NCI-H1105 (cell line): ENCODE data around the gene PUDP.
"Not testable (repeated sequence)": the region's sequence is repeated elsewhere in the genome, so short reads cannot be mapped to it uniquely, and the experiment has no call there.

ENCODE experiments used
- DNase-seq: peaks from one replicate; lab custom pipeline; 2025; lab: John Stamatoyannopoulos, UW

PUDP gene

DNA sequence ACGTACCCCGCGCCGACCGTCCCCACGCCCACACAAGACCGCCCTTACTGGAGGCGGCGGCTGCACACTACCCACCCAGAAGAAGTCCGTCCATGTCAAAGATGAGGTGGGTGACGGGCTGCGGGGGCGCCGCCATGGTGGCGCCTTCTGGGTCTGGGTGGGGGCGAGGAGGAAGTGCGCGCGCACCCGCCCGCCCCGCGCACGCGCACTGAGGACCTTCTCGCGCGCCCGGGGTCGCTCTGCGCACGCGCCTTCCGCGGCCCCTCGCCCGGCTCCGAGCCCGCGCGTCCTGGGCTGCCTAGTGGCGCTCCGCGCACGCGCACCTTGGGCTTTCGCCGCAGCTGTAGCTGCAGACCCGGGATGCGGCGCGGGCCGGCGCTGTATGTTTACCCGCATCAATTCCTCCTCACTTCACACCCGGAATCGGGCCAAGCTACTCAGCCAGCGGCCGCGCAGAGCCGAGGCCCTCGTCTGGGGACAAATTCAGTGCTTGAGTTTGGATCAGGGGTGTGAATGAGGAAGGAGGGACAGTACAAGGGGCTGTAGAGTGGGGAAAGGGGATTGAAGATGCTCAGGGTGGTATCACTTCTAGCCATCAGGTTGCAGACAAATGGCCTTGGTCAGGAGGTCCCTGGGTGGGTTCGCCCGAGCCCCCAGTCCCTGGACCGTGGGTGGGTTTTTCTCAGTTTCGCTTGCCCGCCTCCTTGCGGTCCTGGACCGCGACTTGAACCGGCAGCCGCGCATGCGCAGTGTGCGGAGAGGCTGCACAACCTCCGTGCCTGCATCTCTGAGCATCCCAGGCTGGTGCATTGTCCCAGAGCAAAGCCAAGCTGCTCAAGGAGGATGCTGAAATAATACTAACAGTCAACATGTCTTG, at the start of gene PUDP:
PUDP (minus strand) TSS at position 176 of the 877 bp plus-strand sequence; CDS start at position 136, 40 bp downstream.
- peak; percentile 69 for DNase-seq

GRCh38 chrX:7194606-7195005, 46.7 kb upstream of the PUDP start:
- no peak for DNase-seq

GRCh38 chrX:7192871-7193270, 44.9 kb upstream of the PUDP start:
- no peak for DNase-seq

- DNase-seq: no peak
Measured at GRCh38 chrX:7191681-7192110, 43.7 kb upstream of the PUDP start.

- no peak for DNase-seq
Measured at GRCh38 chrX:7190157-7190556, 42.2 kb upstream of the PUDP start.

DNA sequence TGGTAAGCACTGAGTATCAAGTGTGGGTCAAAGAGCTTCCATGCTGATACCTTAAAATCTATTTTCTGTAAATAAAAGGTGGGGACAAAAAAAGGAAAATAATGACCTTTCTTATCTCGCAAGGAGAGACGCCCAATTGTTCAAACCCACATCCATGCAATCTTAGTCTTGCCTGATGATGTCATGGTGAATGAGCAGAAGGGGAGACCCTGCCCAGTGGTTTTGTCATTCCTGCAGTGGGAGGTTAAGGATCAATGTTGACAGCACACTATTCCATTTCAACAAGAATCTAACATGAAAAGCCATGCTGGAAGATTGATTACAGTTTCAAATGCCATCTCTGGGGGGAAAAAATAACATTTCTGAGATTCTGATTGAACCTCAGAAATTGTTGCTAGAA, 40.7 kb upstream of the PUDP start:
- no peak for DNase-seq

DNA sequence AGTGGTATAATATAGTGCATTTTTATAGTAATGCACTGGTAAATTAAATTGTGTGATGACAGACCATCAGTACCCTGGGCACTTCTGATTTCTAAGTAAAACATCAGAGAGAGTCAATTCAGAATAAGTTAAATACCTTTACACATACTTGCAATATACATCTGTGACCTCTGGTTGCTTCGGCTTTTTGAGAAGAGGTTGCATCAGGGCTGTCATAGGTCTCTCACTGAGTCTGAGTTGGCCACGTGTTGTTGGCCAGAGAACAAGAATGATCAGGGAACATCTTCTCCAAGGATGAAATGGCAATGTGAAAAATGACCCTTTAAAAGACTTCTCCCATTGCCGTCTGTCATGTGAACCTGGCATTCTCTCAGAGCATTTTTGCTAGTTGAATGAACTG, 36.9 kb upstream of the PUDP start:
- no peak for DNase-seq

DNA sequence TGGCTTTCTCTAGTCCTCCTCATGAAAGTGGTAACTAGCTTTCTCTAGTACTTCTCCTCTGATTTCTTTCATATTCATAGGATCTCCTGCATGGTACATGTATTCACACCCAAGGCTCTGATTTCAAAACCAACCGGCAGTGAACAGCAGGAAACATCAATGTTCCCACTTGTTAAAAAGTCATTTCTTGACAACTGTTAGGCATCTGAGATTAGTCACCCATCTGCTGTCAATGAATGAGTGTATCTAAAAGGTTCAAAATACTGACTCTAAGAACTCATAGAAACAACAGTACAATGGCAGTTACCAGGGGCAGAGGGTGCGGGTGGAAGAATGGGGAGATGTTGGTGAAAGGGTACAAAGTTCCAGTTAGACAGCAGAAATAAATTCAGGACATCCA, 31.5 kb upstream of the PUDP start:
- DNase-seq: no peak

GRCh38 chrX:7178859-7179258, 30.9 kb upstream of the PUDP start:
- not testable (repeated sequence) for DNase-seq

DNA sequence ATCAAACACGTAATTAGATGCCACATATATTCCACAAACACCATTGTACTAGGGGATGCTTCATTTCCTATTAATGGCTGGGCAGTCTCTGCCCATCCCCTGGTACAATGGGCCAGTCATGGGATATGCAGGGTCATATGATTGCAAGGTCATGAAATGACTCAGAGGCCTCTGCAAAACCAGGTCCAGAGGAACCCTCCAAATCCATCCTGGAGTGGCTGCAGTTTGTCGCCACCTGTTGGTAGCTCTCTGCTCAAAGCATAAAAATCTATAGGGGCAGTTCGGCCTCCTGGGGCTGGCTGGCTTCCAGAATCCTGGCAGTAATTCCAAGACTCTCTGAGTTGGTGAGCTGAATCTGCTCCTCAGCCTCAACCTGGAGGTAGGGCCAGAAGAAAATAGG, 22.9 kb upstream of the PUDP start:
- no peak for DNase-seq

- no peak for DNase-seq
Measured at GRCh38 chrX:7169627-7170026, 21.7 kb upstream of the PUDP start.

DNA sequence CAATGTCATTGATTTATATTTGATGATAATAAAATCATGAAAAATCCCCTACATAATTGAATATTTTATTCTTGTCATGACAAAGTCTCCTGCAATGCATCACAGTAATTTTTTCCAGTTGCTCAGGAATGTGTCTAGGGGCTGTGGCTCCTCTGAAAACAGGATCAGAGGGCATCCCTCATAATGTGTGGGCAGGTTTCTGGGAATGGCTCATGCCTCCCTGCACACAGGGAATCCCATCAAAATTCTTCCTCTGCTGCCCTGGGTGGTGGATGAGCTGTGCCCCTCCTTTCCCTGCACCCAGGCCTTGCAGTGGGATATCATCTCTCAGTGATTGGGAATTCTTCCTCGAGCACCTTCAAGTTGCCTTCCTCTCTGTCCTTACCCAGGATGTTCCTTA, 20.4 kb upstream of the PUDP start:
- DNase-seq: no peak

GRCh38 chrX:7164174-7164573, 16.2 kb upstream of the PUDP start:
- DNase-seq: no peak

- no peak for DNase-seq
Measured at GRCh38 chrX:7163146-7163677, 15.3 kb upstream of the PUDP start.

DNA sequence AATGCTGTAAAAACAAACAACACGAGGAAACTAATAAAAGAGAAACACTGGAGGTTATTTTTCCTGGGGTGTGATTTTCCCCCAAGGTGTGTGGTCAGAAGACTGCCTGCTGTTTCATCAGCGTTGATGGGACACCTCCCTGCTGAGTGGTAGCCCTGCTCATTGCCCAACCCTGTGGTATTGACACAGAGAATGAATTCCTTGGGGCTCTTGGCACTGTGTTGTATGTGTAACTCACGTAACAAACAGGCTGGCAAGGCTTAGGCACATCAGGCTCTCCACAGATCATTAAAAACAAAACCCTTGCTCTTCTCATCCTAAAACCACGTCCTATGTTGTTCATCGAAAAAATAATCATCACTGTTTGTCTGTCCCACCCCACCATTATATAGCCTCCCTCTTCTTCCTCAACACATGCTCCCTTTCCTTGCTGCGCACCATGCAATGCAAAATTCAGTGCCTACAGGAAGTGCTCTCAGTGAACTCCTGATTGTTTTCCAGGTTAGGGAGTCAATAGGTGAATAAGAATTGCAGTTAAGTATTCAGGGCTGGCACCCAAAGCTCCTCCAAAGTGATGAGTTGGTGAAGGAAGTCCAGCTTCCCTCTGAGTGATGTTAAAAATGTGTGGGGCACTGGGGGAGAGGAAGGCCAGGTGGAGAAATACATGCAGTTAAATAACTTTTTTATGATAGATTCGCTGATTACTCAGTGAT, 11.4 kb upstream of the PUDP start:
- DNase-seq: no peak

- DNase-seq: no peak
Measured at GRCh38 chrX:7158468-7158990, 10.6 kb upstream of the PUDP start.

- no peak for DNase-seq
Measured at GRCh38 chrX:7156879-7157278, 8.9 kb upstream of the PUDP start.

DNA sequence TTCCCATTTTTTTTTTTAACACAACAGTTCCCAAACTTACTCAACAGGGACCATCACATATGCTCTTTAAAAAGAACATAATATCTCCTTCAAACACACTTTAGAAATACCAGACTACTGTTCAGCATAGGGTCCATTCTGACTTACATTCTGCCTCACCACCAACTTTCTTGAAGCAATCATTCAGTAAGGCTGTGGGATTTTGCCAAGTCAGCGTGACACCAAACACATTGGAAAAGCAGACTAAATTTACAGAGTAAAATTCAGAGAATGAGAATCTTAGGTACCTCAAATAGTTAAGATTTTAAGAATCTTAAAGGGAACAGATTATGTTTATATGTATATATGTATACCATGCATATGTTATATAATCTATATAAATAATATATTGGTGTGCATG, 7.2 kb upstream of the PUDP start:
- DNase-seq: no peak

GRCh38 chrX:7154041-7154597, 6.2 kb upstream of the PUDP start:
- DNase-seq: no peak

DNA sequence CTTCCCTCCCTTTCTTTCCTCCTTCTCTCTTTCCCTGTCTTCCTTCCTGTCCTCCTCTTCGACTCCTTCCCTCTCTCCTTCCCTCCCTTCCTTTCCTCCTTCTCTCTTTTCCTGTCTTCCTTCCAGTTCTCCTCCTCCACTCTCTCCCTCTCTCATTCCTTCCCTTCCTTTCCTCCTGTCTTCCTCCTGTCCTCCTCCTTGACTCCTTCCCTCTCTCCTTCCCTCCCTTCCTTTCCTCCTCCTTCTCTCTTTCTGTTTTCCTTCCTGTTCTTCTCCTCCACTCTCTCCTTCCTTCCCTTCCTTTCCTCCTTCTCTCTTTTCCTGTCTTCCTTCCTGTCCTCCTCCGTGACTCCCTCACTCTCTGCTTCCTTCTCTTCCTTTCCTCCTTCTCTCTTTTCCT, 5.3 kb upstream of the PUDP start:
- no peak for DNase-seq

GRCh38 chrX:7149411-7149810, 1.5 kb upstream of the PUDP start:
- DNase-seq: no peak

DNA sequence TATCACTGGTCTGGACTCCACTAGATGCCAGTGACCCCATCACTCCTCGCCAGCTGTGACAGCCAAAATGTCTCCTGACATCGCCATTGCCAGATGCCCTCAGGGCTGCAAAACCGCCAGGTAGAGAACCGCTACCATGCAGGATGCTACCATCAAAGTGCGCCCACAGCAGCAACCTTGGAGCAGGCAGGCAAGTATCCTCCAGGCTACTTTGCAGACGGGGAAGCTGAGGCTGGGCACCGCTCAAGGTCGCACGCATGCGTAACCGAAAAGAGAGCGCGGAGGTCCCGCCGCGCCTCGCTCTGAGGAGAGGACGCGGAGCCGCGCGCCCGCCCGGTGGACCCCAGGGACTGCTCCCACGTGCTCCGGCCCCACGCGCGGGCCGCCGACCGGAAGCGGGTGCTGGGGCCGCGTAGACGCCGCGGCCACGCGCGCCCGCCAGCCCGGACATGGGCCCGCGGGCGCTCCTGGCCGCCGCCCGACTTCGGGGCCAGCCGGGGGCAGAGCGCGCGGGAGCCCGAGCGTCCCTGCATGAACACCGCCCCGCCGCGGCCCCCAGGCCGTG, 458 bp downstream of the PUDP start, which contains the start of gene STS:
STS (plus strand) TSS at position 300 of the 565 bp plus-strand sequence. CDS start 105,488 bp downstream, outside the sequence.
- DNase-seq: no peak
